Esophagus muscularis mucosa (tissue), 4 donors: Measurements from ENCODE around the gene ATP6V0C. TPM values are rescaled to one million over a fixed set of nuclear protein-coding genes. Genes with fewer than 3 reads are reported as not detected.

ENCODE experiments used
- DNase-seq: peaks from one replicate; pipeline ENCODE4 v3.0.0-alpha.2; 2017; ENCODE audit errors: extremely low spot score
- H3K27ac ChIP-seq, 4 donors: fragments of 200-600 bp; sonication (generic); replicated peaks in 1 of 4; 1 replicate in 3 of 4; 2 replicates in 1 of 4; pipeline ENCODE4 v1.5.1; 2016 to 2019; ENCODE audit warnings: mild to moderate bottlenecking in 1 of 4
- H3K27me3 ChIP-seq, 4 donors: fragments of 200-600 bp; sonication (generic); one replicate each; pipeline versions ENCODE4 v1.5.1 to v1.6.0; 2016 to 2019
- H3K36me3 ChIP-seq, 4 donors: fragments of 200-600 bp; sonication (generic); one replicate each; pipeline ENCODE4 v1.5.1; 2016 to 2019
- H3K4me1 ChIP-seq, 4 donors: fragments of 200-600 bp; sonication (generic); one replicate each; pipeline ENCODE4 v1.5.1; 2016 to 2019
- H3K4me3 ChIP-seq, 4 donors: fragments of 200-600 bp; sonication (generic); 1 replicate in 2 of 4; 2 replicates in 2 of 4; pipeline ENCODE4 v1.5.1; 2016 to 2019; ENCODE audit warnings: mild to moderate bottlenecking in 4 of 4, moderate library complexity in 1 of 4
- H3K9me3 ChIP-seq, 4 donors: fragments of 200-600 bp; sonication (generic); 1 replicate in 3 of 4; 2 replicates in 1 of 4; pipeline ENCODE4 v1.5.1; 2016 to 2019
- EP300 ChIP-seq: sonication (generic); formaldehyde crosslinking; IDR thresholded peaks from one replicate; pipeline ENCODE4 v1.6.1; 2017; ENCODE audit warnings: antibody characterized with exemption
- POLR2A ChIP-seq: fragments of 450-650 bp; IDR thresholded peaks from one replicate; pipeline ENCODE4 v1.6.1; 2017; ENCODE audit warnings: antibody characterized with exemption, moderate library complexity, mild to moderate bottlenecking, low read depth
- POLR2AphosphoS5 ChIP-seq, 2 donors: sonication (generic); formaldehyde crosslinking; IDR thresholded peaks; one replicate each; pipeline ENCODE4 v1.6.1; 2017; ENCODE audit warnings: antibody characterized with exemption in 2 of 2
- WGBS: methylation state at CpG from one replicate; pipeline ENCODE4 v1.1.5; 2018; 5-methylcytosine and 5-hydroxymethylcytosine counted together
- intact Hi-C: fragments of 100-400 bp; cut with DNase I; formaldehyde crosslinking; loops from one replicate; pipeline ENCODE4 v1.15.1; 2023
- total RNA-seq, 4 donors: library from RNA; depleted of rRNA; stranded (reverse); fragments of >200 nt; gene quantifications; one replicate each; pipeline versions ENCODE4 v1.1.0 to v1.2.1, GENCODE V29; 2016
- TF ChIP-seq, protein P1 (sequence below), 3 experiments: fragments of 200-600 bp in 2 of 3; fragments of 450-650 bp in 1 of 3; sonication (generic) in 2 of 3; IDR thresholded peaks; one replicate each; pipeline ENCODE4 v1.5.1; 2017 to 2019; ENCODE audit warnings: antibody characterized with exemption in 3 of 3, mild to moderate bottlenecking in 2 of 3, moderate library complexity in 1 of 3

The ATP6V0C gene
- total RNA-seq, 4 donors from 2014 or later = 42.8 to 85.0 (median 69.0) TPM

DNA sequence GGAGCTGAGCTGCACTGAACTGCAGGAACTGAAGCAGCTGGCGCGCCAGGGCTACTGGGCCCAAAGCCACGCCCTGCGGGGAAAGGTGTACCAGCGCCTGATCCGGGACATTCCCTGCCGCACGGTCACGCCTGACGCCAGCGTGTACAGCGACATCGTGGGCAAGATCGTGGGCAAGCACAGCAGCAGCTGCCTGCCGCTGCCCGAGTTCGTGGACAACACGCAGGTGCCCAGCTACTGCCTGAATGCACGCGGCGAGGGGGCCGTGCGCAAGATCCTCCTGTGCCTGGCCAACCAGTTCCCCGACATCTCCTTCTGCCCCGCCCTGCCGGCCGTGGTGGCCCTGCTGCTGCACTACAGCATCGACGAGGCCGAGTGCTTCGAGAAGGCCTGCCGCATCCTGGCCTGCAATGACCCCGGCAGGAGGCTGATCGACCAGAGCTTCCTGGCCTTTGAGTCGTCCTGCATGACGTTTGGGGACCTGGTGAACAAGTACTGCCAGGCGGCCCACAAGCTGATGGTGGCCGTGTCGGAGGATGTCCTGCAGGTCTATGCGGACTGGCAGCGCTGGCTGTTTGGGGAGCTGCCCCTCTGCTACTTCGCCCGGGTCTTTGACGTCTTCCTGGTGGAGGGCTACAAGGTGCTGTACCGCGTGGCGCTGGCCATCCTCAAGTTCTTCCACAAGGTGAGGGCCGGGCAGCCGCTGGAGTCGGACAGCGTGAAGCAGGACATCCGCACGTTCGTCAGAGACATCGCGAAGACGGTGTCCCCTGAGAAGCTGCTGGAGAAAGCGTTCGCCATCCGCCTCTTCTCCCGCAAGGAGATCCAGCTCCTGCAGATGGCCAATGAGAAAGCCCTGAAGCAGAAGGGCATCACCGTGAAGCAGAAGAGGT is 17.3 kb upstream of the ATP6V0C start:
- TF ChIP-seq EP300 (no peak), POLR2AphosphoS5 (IDR thresholded peaks at IDR 0.05) (no peak)
- intact Hi-C loops = no loop called here
- no peak for DNase-seq
- no peaks in the 10 kb centered on the region for H3K27me3 ChIP-seq
- H3K27ac ChIP-seq = peak overlapping the region in 2 of 4 donors; percentile 23 to 31
- no peaks in the 10 kb centered on the region for H3K9me3 ChIP-seq
- H3K4me3 ChIP-seq = no peak overlapping the region
- WGBS = 96% methylated on average over 32 of the region's 62 CpGs
- H3K36me3 ChIP-seq = peaks cover 13 to 46% (median 30%) of the 10 kb centered on the region in 4 donors
- peaks cover 27 to 32% (median 30%) of the 10 kb centered on the region in 4 donors for H3K4me1 ChIP-seq

GRCh38 chr16:2497116-2497630 is 16.6 kb upstream of the ATP6V0C start:
- Histone ChIP-seq H3K9me3 (no peaks in the 10 kb centered on the region), H3K36me3 (peaks cover 13 to 46% (median 30%) of the 10 kb centered on the region in 4 donors), H3K27ac (peak overlapping the region in 3 of 4 donors; percentile 23 to 43 (median 31)), H3K4me3 (no peak overlapping the region), H3K27me3 (no peaks in the 10 kb centered on the region), H3K4me1 (peaks cover 34 to 39% (median 37%) of the 10 kb centered on the region in 4 donors)
- 60% methylated on average over 12 of the region's 21 CpGs for WGBS
- intact Hi-C loops = no loop called here
- DNase-seq = no peak
- TF ChIP-seq, protein P1, sequence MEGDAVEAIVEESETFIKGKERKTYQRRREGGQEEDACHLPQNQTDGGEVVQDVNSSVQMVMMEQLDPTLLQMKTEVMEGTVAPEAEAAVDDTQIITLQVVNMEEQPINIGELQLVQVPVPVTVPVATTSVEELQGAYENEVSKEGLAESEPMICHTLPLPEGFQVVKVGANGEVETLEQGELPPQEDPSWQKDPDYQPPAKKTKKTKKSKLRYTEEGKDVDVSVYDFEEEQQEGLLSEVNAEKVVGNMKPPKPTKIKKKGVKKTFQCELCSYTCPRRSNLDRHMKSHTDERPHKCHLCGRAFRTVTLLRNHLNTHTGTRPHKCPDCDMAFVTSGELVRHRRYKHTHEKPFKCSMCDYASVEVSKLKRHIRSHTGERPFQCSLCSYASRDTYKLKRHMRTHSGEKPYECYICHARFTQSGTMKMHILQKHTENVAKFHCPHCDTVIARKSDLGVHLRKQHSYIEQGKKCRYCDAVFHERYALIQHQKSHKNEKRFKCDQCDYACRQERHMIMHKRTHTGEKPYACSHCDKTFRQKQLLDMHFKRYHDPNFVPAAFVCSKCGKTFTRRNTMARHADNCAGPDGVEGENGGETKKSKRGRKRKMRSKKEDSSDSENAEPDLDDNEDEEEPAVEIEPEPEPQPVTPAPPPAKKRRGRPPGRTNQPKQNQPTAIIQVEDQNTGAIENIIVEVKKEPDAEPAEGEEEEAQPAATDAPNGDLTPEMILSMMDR (IDR thresholded peaks at IDR 0.05) = no peak
- peak; percentile 8 to 15 for TF ChIP-seq POLR2AphosphoS5 (IDR thresholded peaks at IDR 0.05)

DNA sequence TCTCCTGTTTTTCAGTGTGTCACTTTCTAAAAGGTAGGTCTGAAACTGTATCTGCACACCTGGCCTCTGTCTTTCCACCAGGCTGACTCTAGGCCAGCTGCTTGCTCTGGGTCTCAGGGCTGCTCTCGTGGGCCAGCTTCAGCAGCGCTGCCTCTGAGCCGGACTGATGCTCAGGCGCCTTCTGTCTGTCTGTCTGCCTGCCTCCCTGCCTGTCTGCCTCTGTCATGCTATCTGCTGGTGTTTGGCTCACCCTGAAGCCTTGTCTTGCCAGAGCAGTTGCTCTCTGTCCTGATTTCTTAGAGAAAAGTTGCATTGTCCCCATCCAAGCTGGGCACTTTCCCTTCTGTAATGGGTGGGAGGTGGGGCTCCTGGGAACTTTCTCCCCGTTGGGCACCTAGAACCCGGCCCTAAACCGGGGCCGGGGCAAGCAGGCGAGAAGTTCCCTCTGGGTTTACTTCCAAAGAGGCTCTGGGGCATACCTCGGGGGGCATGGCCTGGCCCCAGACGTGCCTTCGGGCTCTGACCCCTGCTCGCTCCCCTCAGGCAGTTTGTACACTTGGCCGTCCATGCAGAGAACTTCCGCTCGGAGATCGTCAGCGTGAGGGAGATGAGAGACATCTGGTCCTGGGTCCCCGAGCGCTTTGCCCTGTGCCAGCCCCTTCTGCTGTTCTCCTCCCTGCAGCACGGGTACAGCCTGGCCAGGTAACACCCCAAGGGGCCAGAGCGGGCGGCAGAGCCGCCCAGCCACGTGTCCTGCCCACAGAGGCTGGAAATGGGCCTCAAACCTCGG is 15.9 kb upstream of the ATP6V0C start:
- intact Hi-C loops = no loop called here

GRCh38 chr16:2498531-2499253 is 15.1 kb upstream of the ATP6V0C start:
- WGBS = 73% methylated on average over 6 of the region's 15 CpGs
- H3K4me1 ChIP-seq = peaks cover 42 to 48% (median 45%) of the 10 kb centered on the region in 4 donors
- no peak for DNase-seq
- no peak overlapping the region for H3K4me3 ChIP-seq
- TF ChIP-seq EP300 = no peak
- no peak for TF ChIP-seq POLR2AphosphoS5 (IDR thresholded peaks at IDR 0.05)
- no peak for TF ChIP-seq POLR2A
- TF ChIP-seq, protein P1 (IDR thresholded peaks at IDR 0.05) = no peak
- peak overlapping the region in 2 of 4 donors; percentile 25 to 43 for H3K27ac ChIP-seq
- intact Hi-C loops = no loop called here
- no peaks in the 10 kb centered on the region for H3K9me3 ChIP-seq
- no peaks in the 10 kb centered on the region for H3K27me3 ChIP-seq
- H3K36me3 ChIP-seq = peaks cover 13 to 46% (median 30%) of the 10 kb centered on the region in 4 donors

More for the DNA sequence above, 15.9 kb upstream of the ATP6V0C start:
- Histone ChIP-seq H3K27ac (peak overlapping the region in 2 of 4 donors; percentile 25 to 43), H3K9me3 (no peaks in the 10 kb centered on the region), H3K36me3 (peaks cover 13 to 46% (median 30%) of the 10 kb centered on the region in 4 donors), H3K27me3 (no peaks in the 10 kb centered on the region), H3K4me3 (no peak overlapping the region), H3K4me1 (peaks cover 41 to 46% (median 44%) of the 10 kb centered on the region in 4 donors)
- WGBS = 66% methylated on average over 16 of the region's 26 CpGs
- TF ChIP-seq POLR2AphosphoS5 (IDR thresholded peaks at IDR 0.05) (no peak), EP300 (no peak), POLR2A (no peak)
- TF ChIP-seq, protein P1 (IDR thresholded peaks at IDR 0.05) = no peak
- no peak for DNase-seq
